GM13976 (cell line): ENCODE data around the gene KMT2C.

ENCODE experiments used
- DNase-seq: peaks from one replicate; pipeline ENCODE4 v3.0.0; 2012; ENCODE audit warnings: low spot score
- CTCF ChIP-seq: IDR thresholded peaks from 2 replicates; pipeline ENCODE4 v1.5.1; 2012; ENCODE audit warnings: borderline replicate concordance, mild to moderate bottlenecking; ENCODE audit not compliant: insufficient read depth; ENCODE audit errors: extremely low read depth, missing control alignments, control extremely low read depth
- in situ Hi-C: fragments of 300-500 bp; cut with MboI; formaldehyde crosslinking; loops from one replicate; pipeline ENCODE4 v1.12.0; 2022; ENCODE audit warnings: low sequenced_read_pairs, mixed read lengths, inconsistent platforms; ENCODE audit not compliant: unreplicated experiment

The KMT2C gene

DNA sequence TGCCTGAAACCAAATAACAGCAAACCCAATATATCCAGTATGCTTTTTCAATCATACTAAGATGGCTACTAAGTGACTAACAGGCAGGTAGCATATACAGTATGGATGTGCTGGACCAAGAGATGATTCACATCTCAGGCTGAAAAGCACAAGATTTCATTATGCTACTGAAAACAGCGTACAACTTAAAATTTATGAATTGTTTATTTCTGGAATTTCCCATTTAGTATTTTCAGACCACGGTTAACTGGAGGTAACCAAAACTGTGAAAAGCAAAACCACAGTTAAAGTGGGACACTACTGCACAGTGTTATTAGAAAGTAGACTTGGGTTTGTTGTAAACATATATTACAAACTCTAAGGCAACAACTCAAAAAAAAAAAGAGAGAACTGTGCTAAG is 91.5 kb downstream of the KMT2C start:
- DNase-seq: no peak
- in situ Hi-C loops: loop anchor here (25.0 kb wide), 1 partner anchor 343 kb away; the partner anchor contains the start of gene XRCC2
- no peak for TF ChIP-seq CTCF

DNA sequence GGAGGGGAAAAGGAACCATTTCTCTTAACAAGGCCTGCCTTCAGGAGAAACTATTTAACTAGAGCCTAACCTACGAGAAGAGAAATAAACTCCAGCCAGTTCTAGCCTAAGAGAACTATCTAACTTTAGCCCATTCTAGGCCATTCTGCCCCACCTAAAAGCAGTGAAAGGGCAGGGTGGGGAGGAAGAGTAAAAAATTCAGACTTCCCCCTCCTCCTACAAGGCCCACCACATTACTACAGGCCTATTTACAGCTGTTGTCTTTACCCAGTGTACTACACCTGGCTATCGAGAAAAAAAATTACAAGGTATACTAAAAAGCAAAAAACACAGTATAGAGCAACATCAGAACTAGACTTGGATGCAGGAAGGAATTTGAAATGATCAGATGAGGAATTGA is 93.0 kb downstream of the KMT2C start:
- TF ChIP-seq CTCF: no peak
- in situ Hi-C loops: loop anchor here (25.0 kb wide), 1 partner anchor 345 kb away; the partner anchor contains the start of gene XRCC2

GRCh38 chr7:152341914-152342236 is 93.9 kb downstream of the KMT2C start:
- no peak for TF ChIP-seq CTCF
- DNase-seq: no peak
- in situ Hi-C loops: loop anchor here (25.0 kb wide), 1 partner anchor 345 kb away; the partner anchor contains the start of gene XRCC2

More for the DNA sequence above, 93.0 kb downstream of the KMT2C start:
- no peak for DNase-seq

- no peak for TF ChIP-seq CTCF
- in situ Hi-C loops: loop anchor here (25.0 kb wide), 1 partner anchor 346 kb away; the partner anchor contains the start of gene XRCC2
- DNase-seq: no peak
Measured at GRCh38 chr7:152341039-152341913, 94.5 kb downstream of the KMT2C start.

DNA sequence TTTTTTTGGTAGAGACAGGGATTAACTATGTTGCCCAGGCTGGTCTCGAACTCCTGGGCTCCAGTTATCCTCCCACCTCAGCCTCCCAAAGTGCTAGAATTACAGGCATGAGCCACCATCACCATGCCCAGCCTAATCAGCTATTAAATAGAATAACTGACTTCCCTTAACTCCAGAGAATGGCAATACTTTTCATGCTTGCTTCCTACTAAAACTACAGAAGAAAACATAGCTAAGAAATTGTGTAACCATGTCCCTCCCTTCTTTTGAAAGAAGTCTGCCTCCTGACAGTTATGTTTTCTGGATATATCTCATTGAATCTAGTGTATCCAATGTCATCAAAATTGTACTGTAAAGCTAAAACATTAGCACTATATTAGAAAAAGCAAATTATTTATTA is 95.6 kb downstream of the KMT2C start:
- in situ Hi-C loops: loop anchor here (25.0 kb wide), 1 partner anchor 347 kb away; the partner anchor contains the start of gene XRCC2
- no peak for DNase-seq
- no peak for TF ChIP-seq CTCF

GRCh38 chr7:152338561-152338960 is 97.2 kb downstream of the KMT2C start:
- in situ Hi-C loops: loop anchor here (25.0 kb wide), 1 partner anchor 349 kb away; the partner anchor contains the start of gene XRCC2
- TF ChIP-seq CTCF: no peak
- no peak for DNase-seq
